NCI-H2081 (cell line): ENCODE results near the gene BMP2K.
"Not testable (repeated sequence)": the region's sequence is repeated elsewhere in the genome, so short reads cannot be mapped to it uniquely, and the experiment has no call there.

Source experiments
- DNase-seq, 2 experiments: peaks; one replicate each; lab custom pipeline; 2025; lab: John Stamatoyannopoulos, UW

Gene BMP2K

DNA sequence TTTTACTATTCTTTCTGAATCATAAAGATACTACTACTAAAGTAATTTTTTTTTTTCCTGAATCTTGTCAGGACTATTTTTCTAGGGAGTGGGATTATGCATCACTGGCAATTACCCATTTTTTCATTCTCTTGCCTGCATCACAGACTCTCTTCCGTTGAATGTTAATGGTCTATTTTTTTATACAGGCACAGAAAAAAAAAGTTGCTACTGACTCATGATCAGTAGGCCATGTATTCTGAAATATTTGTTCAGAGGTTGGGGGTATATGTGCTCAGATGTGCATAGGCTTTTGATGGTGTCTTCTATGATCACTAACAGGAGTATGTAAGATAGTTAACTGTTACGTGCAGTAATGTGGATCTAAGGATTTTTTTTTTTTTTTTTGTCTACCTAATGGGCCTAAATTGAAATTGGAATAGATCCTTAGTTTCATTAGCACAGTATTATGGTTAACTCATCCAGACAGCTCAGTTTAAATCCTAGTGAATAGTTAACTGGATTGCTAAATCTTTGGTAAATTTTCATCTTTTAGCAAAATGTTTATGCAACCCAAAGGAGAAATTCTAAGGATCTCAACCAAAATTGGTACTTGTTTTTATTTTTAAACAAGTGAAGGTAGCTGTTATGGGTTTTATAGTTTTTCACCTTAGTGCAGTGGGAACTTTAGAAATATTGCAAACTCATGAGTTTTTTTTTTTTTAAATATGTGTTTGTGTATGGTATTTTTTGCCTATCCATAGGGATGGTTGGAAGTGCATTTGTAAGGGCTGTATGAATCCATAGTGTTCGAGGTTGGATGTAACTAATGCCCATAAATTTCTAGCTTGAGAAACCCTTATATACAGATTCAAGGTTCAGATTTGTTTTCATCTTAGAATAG lies 12.1 kb downstream of the BMP2K start:
- DNase-seq, result no peak

GRCh38 chr4:78795594-78796416 lies 19.7 kb downstream of the BMP2K start:
- not testable (repeated sequence) for DNase-seq

DNA sequence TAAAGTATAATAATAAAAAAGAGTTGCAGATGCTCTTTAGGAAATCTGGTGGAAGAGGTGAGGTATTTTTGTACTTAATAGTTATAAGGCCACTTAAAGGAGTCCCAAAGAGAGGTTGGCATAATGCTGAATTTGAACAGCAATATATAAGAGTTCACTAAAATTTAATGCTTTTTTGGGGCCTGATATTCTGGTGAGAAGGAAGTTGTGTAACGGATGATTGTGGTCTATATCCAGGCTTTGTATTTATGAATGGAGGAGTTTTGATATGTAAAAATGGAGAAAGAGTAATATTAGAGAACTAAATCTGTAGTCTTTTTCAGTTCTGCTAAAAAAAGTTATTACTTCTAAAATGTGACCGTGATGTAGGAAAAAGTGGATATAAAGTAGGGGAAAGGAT lies 20.4 kb downstream of the BMP2K start:
- DNase-seq, result no peak

DNA sequence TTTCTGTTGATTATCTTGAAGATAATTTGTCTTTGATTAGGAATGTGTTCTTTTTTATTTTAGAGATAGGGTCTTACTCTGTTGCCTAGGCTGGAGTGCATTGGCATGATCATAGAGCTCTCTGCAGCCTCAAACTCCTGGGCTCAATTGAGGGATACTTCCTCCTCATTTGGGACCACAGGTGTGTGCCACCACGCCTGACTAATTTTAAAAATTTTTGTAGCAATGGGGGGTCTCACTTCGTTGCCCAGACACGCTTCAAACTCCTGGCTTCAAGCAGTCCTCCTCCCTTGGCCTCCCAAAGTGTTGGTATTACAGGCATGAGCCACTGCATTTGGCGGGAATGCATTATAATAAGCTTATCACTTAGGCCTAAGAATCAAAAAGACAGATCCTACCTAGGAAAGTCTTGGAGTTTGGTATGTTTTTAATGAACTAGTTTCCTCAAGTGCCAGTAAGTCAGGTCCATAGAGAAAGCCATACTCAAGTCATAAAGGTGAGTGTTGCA lies 21.7 kb downstream of the BMP2K start:
- DNase-seq, result no peak

DNA sequence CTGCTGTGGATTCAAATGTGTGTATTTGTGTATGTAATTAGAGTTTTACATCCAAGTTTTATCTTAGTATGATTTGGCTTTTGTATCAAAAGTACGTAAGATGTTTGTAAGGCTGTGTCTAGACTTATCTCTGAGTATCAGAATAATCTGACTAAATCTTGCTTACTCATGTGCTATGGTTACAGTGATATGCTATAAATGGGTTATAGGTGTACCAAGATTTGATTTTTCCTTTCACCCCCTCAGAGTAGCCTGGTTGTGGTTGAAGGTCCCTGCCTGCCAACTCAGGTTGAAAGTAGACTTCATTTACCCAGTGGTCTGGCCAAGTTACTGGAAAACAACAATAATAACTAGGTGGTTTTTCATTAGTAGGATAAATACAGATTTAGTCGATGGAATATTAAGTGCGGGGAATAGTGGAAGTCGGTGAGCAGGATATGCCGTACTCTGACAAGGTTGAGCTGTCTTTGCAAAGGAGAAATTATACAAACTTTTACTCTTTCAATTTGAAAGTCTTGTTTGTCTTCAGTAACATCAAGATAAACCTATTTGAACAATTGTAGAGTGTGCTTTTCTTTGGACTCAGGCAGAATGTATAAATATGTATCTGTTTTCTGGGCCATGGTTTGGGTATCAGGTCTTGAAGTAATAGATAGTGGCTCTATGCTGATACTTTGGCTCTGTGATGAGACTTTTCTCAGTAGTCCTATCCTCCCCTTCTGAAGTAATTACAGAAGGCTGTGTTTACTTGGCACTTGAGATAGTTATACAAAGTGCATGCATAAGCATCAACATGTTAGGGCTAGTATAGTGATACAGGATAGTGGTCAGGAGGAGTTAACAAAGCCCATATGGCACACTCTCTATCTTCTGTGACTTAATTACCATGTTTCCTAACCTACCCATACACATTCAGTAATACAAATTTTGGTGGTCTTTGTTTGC lies 23.7 kb downstream of the BMP2K start:
- no peak for DNase-seq

GRCh38 chr4:78800965-78801364 lies 24.8 kb downstream of the BMP2K start:
- DNase-seq, result no peak

- no peak for DNase-seq
Observed at GRCh38 chr4:78803983-78804382, 27.8 kb downstream of the BMP2K start.

DNA sequence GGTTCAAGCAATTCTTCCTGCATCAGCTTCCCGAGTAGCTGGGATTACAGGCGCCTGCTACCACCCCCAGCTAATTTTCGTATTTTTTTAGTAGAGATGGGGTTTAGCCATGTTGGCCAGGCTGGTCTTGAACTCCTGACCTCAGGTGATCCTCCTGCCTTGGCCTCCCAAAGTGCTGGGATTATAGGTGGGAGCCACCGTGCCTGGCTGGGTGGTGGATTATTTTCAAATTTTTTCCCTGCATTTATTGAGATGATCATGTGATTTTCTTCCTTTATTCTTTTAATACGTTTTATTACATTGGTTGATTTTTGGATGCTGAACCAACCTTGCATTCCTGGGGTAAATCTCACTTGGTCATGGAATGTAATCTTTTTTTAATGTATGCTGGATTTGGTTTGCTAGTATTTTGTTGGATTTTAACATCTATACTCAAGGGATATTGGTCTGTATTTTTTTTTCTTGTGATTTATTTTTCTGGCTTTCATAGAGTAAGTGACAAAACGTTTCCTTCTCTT lies 30.9 kb downstream of the BMP2K start:
- DNase-seq, result no peak

- DNase-seq, result no peak
Observed at GRCh38 chr4:78809295-78809694, 33.1 kb downstream of the BMP2K start.

- no peak for DNase-seq
Observed at GRCh38 chr4:78809928-78810835, 34.0 kb downstream of the BMP2K start.

DNA sequence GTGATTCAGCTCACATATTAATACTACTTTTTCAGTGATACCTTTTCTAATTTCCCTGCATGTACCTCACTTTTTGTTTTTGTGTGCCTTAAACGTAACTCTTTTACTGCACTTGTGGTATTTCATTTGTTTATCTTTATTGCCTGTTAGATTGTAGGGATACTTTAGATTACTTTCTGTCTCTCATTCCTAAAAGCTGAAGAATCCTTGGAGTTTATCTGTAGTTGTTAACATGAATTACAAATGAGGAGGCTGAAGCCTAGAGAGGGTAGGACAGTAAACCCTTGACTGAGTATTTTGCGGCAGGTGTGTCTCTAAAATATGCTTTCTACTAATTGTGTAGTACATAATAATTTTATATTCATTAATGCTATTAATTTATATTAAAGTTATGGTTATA lies 34.9 kb downstream of the BMP2K start:
- no peak for DNase-seq

GRCh38 chr4:78818530-78819079 lies 42.5 kb downstream of the BMP2K start:
- no peak for DNase-seq

DNA sequence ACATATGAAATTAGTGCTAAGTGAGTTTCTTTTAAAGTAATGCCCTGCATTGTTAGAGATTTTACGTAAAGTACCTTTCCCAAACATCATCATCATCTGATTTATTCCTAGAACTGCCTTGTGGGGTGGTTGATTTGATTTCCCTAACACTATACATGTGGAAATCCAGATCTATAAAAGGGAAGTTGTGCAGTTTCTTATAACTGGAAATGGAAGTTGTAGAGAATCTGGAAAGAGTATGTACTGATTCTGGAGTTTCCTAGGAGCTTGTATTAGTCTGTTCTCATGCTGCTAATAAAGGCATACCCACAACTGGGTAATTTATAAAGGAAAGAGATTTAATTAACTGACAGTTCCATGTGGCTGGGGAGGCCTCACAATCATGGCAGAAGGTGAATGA lies 47.9 kb downstream of the BMP2K start:
- DNase-seq, result no peak

DNA sequence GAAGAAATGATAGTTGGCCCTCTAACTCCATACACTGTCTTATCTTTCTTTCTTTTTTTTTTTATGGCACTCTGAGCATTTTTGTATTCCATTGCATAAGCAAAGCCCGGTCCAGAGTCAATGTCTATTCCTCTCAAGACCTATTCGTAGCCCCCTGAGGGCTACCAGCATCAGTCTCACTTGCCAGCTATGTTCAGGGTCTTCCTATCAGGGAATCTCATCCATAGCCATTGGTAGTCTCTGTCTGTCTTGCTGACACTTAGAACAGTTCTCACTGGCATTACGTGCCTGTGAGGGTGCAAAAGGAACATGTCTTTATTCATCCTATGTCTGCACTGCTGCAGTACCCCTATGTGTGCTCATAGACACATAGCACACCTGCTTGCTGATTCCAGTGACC lies 51.0 kb downstream of the BMP2K start:
- no peak for DNase-seq

DNA sequence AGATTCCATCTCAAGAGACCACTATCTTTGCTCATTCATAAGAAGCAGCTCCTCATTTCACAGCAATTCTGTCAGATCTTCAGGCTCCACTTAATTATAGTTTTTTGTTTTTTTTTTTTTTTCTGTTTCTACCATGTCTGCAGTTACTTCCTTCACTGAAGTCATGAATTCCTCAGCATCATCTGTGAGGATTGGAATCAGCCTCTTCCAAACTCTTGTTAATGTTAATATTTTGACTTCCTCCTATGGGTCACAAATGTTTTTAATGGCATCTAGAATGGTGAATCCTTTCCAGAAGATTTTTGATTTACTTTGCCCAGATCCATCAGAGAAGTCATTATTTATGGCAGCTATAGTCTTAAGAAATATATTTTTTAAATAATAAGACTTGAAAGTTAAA lies 53.1 kb downstream of the BMP2K start:
- DNase-seq, result no peak

DNA sequence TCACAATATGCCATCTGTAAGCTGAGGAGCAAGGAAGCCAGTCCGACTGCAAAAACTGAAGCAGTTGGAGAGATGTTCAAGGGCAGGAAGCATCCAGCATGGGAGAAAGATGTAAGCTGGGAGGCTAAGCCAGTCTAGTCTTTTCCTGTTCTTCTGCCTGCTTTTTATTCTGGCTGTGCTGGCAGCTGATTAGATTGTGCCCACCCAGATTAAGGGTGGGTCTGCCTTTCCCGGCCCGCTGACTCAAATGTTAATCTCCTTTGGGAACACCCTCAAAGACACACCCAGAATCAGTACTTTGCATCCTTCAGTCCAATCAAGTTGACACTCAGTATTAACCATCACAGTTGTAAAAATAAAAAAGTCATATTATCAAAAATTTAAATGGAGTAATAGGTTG lies 63.5 kb downstream of the BMP2K start:
- DNase-seq, result not testable (repeated sequence)

- DNase-seq, result not testable (repeated sequence)
Observed at GRCh38 chr4:78840286-78840685, 64.1 kb downstream of the BMP2K start.

GRCh38 chr4:78845472-78845871 lies 69.3 kb downstream of the BMP2K start:
- DNase-seq, result no peak

GRCh38 chr4:78846258-78846657 lies 70.1 kb downstream of the BMP2K start:
- DNase-seq, result no peak

DNA sequence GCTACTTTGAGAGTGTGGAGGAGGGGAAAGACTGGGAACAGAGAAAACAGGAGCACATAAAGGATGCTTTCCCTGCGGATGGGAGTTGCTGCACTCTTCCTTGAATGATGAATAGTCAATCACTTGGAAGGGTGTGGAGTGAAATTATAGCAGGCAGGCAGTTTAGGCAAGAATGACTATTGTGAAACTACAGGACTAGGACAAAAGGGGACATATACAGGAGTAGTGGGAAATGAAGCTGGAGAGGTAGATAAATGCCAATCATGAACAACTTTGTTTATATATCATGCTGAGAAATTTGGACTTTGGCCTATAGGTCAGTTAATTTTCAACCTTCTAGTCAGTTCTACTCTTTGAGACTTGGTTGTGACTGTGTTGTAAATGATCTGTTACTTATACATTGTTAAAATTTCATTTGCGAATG lies 86.2 kb downstream of the BMP2K start:
- DNase-seq, result no peak
